GM20000 (cell line): ENCODE data around the gene VWA8.

Source experiments
- DNase-seq: peaks from one replicate; pipeline ENCODE4 v3.0.0; 2012; ENCODE audit warnings: low spot score
- CTCF ChIP-seq: IDR thresholded peaks from 2 replicates; pipeline ENCODE4 v1.5.1; 2012; ENCODE audit warnings: mild to moderate bottlenecking, control low read depth; ENCODE audit errors: extremely low read depth, missing control alignments

VWA8 gene

DNA sequence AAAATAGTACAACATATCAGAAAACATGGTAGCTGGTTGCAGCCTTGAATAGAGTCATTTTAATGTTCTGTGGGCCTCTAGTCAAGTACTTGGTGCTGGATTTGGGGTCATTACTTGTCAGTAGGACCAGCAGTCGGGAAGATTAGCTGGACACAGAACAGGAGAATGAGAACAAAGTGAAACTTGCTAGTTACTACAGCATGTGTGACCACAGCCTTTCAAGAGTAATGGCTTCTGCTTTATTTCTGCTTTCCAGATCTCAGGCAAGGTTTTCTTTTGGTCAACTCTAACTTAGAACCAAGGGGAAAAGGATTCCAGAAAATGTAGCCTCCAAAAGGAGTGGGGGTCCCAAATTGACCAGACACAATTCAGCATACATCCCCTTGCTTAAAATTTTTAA is 17.1 kb upstream of the VWA8 start:
- TF ChIP-seq CTCF = no peak

DNA sequence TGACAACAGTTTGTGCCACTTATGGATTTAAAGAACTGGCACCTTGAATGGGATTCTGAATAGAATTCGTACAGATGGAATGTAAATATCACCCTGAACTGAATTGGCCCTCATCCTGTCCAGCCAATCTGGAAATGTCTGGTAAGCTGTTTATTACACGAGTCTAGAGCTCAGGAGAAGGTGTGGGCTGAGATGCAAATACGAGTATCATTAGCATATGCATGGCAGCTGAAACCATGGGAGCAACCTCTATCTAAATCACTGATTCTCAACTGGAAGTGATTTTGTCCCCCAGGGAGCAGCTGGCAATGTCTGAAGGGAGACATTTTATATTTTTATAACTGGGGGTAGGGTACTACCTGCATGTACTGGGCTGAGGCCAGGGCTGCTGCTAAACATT is 15.6 kb upstream of the VWA8 start:
- DNase-seq = no peak
- no peak for TF ChIP-seq CTCF

More for the DNA sequence above, 17.1 kb upstream of the VWA8 start:
- no peak for DNase-seq

GRCh38 chr13:41974262-41974900 is 13.5 kb upstream of the VWA8 start:
- no peak for DNase-seq
- TF ChIP-seq CTCF = no peak

GRCh38 chr13:41973247-41973741 is 12.4 kb upstream of the VWA8 start:
- no peak for TF ChIP-seq CTCF
- DNase-seq = no peak

GRCh38 chr13:41971848-41972247 is 10.9 kb upstream of the VWA8 start:
- no peak for DNase-seq
- TF ChIP-seq CTCF = no peak

GRCh38 chr13:41970918-41971317 is 10.0 kb upstream of the VWA8 start:
- no peak for DNase-seq

GRCh38 chr13:41970022-41970421 is 9.1 kb upstream of the VWA8 start:
- no peak for DNase-seq

More at GRCh38 chr13:41970918-41971317, 10.0 kb upstream of the VWA8 start:
- TF ChIP-seq CTCF = no peak

More at GRCh38 chr13:41970022-41970421, 9.1 kb upstream of the VWA8 start:
- TF ChIP-seq CTCF = no peak
